GM12872 (cell line): Measurements from ENCODE around the gene APCDD1L.

ENCODE experiments used
- TF ChIP-seq, protein P1 (sequence below): IDR thresholded peaks from 3 replicates; pipeline ENCODE4 v1.5.1; 2011; ENCODE audit warnings: low read depth, mild to moderate bottlenecking, low read length, moderate library complexity; ENCODE audit not compliant: insufficient read depth

Gene APCDD1L

GRCh38 chr20:58436868-58437645 is 78.1 kb downstream of the APCDD1L start:
- TF ChIP-seq, protein P1, sequence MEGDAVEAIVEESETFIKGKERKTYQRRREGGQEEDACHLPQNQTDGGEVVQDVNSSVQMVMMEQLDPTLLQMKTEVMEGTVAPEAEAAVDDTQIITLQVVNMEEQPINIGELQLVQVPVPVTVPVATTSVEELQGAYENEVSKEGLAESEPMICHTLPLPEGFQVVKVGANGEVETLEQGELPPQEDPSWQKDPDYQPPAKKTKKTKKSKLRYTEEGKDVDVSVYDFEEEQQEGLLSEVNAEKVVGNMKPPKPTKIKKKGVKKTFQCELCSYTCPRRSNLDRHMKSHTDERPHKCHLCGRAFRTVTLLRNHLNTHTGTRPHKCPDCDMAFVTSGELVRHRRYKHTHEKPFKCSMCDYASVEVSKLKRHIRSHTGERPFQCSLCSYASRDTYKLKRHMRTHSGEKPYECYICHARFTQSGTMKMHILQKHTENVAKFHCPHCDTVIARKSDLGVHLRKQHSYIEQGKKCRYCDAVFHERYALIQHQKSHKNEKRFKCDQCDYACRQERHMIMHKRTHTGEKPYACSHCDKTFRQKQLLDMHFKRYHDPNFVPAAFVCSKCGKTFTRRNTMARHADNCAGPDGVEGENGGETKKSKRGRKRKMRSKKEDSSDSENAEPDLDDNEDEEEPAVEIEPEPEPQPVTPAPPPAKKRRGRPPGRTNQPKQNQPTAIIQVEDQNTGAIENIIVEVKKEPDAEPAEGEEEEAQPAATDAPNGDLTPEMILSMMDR: no peak

DNA sequence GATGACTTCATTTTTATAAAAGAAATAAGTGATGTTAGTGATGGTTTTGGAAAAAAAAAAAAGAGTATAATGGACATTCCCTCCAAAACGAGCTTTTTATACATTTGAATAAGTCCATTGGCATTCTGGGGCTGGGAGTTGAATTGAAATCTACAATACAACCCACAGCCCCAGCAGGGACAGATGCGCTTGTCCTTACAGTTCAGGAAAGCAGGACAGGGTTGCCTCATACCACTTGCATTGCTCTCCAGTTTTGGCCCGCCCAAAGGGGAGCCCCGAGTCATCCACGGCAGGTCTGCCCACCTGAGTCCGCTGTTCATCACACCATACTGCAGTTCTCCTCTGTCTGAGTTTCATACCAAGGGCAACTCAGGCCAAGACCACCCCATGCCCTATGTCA is 80.0 kb downstream of the APCDD1L start:
- TF ChIP-seq, protein P1: no peak

DNA sequence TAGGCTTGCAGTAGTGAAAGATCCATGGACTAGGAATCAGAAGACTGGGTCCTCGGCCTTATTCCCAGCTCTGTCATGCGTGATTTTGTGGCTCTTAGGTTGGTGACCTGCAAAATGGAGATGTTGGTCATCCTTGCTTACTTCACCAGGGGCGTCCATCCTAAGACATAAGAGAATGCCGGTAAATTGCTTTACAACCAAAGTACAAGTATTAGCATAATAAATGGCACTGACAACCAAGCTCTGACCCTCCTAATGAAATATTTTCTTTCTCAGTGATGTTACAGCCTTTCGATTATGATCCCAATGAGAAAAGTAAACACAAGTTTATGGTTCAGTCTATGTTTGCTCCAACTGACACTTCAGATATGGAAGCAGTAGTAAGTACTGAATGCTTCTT is 80.9 kb downstream of the APCDD1L start:
- TF ChIP-seq, protein P1: no peak

- TF ChIP-seq, protein P1: no peak
These were observed 81.4 kb downstream of the APCDD1L start for GRCh38 chr20:58433759-58434158.

- TF ChIP-seq, protein P1: no peak
These were observed 82.1 kb downstream of the APCDD1L start for GRCh38 chr20:58433029-58433647.

DNA sequence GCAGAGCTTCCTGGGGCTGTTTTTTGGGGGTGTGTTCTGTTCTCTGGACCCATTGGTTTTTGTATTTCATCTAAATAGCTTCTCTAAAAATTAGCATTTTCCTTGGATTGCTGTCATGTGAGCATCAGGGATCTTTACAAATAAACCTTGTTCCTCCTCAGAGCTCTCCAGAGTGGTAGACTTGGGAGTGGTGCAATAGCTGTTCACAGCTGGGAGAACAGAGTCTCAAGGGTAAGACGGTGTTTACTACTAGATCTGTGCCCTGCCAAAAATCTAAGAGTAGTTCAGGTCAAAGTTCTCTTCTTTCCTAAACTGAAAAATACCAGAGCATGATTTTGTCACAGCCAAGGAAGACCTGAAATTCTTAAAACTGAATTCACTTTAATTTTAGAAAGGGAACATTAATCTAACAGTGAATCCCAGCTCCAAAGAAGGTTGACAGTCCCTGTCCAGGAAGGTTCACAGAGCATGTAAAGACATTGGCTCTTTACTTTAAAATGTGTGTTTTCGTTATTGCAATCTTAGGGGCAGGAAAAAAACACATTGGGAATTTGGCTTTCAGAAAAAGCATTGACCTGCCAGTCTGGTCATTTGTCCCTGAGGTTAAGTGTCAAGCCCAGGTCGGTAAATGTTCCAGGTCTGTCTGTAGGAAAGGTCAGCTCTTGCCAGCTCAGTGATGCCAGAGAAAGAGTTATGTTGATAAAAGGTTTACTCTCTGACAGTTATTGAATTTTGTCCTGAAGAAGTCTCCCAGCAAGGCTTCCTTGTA is 82.8 kb downstream of the APCDD1L start:
- TF ChIP-seq, protein P1: no peak

GRCh38 chr20:58431134-58431533 is 84.1 kb downstream of the APCDD1L start:
- TF ChIP-seq, protein P1: no peak
